Activated CD4-positive, alpha-beta T cell treated with anti-CD3 and anti-CD28 coated beads, Interleukin-2, amount 10 ng/mL, durations not matched to agents 7 days and 5 days (primary cell): ENCODE results near the gene GPA33. TPM values are rescaled to one million over a fixed set of nuclear protein-coding genes. Genes with fewer than 3 reads are reported as not detected.

Source experiments
- CTCF ChIA-PET: fragments of 350-600 bp; sonication (Branson Sonifier 250); formaldehyde crosslinking; loops from one replicate; lab custom pipeline; 2021; ENCODE audit warnings: antibody characterized with exemption; lab: Charles Lee
- POLR2A ChIA-PET: fragments of 350-600 bp; sonication (Branson Sonifier 250); formaldehyde crosslinking; loops from one replicate; lab custom pipeline; 2021; ENCODE audit warnings: antibody characterized with exemption; lab: Charles Lee
- DNase-seq: peaks from one replicate; pipeline ENCODE4 v3.0.0-alpha.2; 2020
- H3K27ac Mint-ChIP-seq: one replicate; pipeline ENCODE4 v1.8.0; 2021; ENCODE audit warnings: mild to moderate bottlenecking, moderate library complexity, mixed read lengths
- H3K27me3 Mint-ChIP-seq: one replicate; pipeline ENCODE4 v1.8.0; 2021; ENCODE audit warnings: mixed read lengths
- H3K36me3 Mint-ChIP-seq: one replicate; pipeline ENCODE4 v1.8.0; 2021; ENCODE audit warnings: low read depth, mixed read lengths
- H3K4me1 Mint-ChIP-seq: one replicate; pipeline ENCODE4 v1.8.0; 2021; ENCODE audit warnings: mixed read lengths
- H3K4me3 Mint-ChIP-seq: one replicate; pipeline ENCODE4 v1.8.0; 2021; ENCODE audit warnings: mild to moderate bottlenecking, moderate library complexity, mixed read lengths
- H3K9me3 Mint-ChIP-seq: one replicate; pipeline ENCODE4 v1.8.0; 2021; ENCODE audit warnings: mixed read lengths
- total RNA-seq, 2 experiments: library from RNA; stranded (reverse); gene quantifications; one replicate each; pipeline ENCODE4 v1.2.3, GENCODE V29; 2021

The GPA33 gene
- total RNA-seq, 2 experiments from 2014 or later, result 2.2 to 2.3 TPM

GRCh38 chr1:167094690-167095089 is 4.5 kb upstream of the GPA33 start:
- Mint-ChIP-seq H3K9me3 (peaks cover 2% of the 10 kb centered on the region), H3K27ac (no peak overlapping the region), H3K4me1 (peaks cover 21% of the 10 kb centered on the region), H3K27me3 (peaks cover 3% of the 10 kb centered on the region), H3K36me3 (peaks cover 7% of the 10 kb centered on the region), H3K4me3 (no peak overlapping the region)
- DNase-seq, result no peak
- CTCF ChIA-PET, result interaction anchor here (1.1 kb wide), 1 partner anchor 125 kb away, joined by 3 read pairs; no protein-coding TSS in a partner anchor
- POLR2A ChIA-PET, result no interaction called here

- peaks cover 5% of the 10 kb centered on the region for H3K9me3 Mint-ChIP-seq
- no peak within 1 kb of the TSS for H3K27ac Mint-ChIP-seq
- H3K4me3 Mint-ChIP-seq, result no peak within 1 kb of the TSS
- no peak for DNase-seq
- H3K4me1 Mint-ChIP-seq, result peaks cover 26% of the 10 kb centered on the region
- no peaks in the 10 kb centered on the region for H3K27me3 Mint-ChIP-seq
- ChIA-PET CTCF (interaction anchor here (0.8 to 1.1 kb wide), 2 partner anchors 27 to 126 kb away, joined by 3 read pairs; no protein-coding TSS in a partner anchor), POLR2A (no interaction called here)
- peaks cover 10% of the 10 kb centered on the region for H3K36me3 Mint-ChIP-seq
These were observed 3.8 kb upstream of the GPA33 start, which contains the start of gene STYXL2 for GRCh38 chr1:167093846-167094516. Gene STYXL2, plus strand, starts transcription at chr1:167094075. Its CDS starts 775 bp downstream, at chr1:167094850.

- no peak overlapping the region for H3K4me3 Mint-ChIP-seq
- DNase-seq, result no peak
- ChIA-PET POLR2A (no interaction called here), CTCF (interaction anchor here (1.6 kb wide), 2 partner anchors 9 to 34 kb away, joined by 3 to 5 read pairs; no protein-coding TSS in a partner anchor)
- peaks cover 10% of the 10 kb centered on the region for H3K36me3 Mint-ChIP-seq
- H3K27ac Mint-ChIP-seq, result no peak overlapping the region
- H3K9me3 Mint-ChIP-seq, result peaks cover 5% of the 10 kb centered on the region
- no peaks in the 10 kb centered on the region for H3K27me3 Mint-ChIP-seq
- peaks cover 26% of the 10 kb centered on the region for H3K4me1 Mint-ChIP-seq
These were observed 2.5 kb upstream of the GPA33 start for GRCh38 chr1:167092653-167093052.

GRCh38 chr1:167089939-167090313 is 251 bp downstream of the GPA33 start:
- ChIA-PET CTCF (interaction anchor here (1.0 to 2.7 kb wide), 3 partner anchors 10 to 31 kb away, joined by 3 to 6 read pairs (median 4); no protein-coding TSS in a partner anchor), POLR2A (no interaction called here)
- peaks cover 3% of the 10 kb centered on the region for H3K9me3 Mint-ChIP-seq
- H3K27ac Mint-ChIP-seq, result peak overlapping the region; percentile 94
- peaks cover 24% of the 10 kb centered on the region for H3K4me1 Mint-ChIP-seq
- no peak for DNase-seq
- H3K36me3 Mint-ChIP-seq, result peaks cover 10% of the 10 kb centered on the region
- no peaks in the 10 kb centered on the region for H3K27me3 Mint-ChIP-seq
- peak overlapping the region; percentile 35 for H3K4me3 Mint-ChIP-seq

DNA sequence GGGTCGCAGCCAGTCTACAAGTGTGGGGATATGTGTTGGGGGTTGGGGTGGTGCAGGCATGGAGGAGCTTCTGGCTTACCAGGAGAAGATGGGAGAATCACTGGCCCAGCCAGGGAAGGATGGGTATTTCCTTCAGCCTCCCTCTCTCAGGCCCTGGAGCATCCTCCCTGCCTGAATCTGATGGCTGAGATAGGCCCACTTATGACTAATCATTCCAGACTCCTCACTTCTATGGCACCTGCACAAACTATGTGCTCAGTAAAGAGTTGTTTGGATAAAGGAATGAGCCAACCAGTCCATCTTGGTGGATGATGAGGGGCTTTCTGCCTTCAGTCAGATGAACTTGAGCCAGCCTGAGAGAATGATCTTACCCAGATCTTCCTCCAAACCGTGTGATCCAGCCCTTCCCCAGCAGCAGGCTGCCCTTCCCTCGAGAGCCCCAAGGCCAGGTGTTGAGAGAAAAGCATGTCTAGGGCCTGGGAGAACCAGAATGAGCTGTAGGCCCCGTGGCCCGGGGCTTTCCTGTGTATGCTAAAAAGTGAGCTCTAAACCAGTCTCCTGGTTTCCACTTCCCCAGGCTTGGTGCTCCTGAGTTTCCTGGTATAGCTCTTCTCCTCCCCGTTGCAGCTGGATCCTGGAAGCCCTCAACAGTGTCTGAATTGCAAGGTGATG is 1.3 kb downstream of the GPA33 start:
- H3K4me3 Mint-ChIP-seq, result no peak overlapping the region
- H3K27ac Mint-ChIP-seq, result peak overlapping the region; percentile 48

DNA sequence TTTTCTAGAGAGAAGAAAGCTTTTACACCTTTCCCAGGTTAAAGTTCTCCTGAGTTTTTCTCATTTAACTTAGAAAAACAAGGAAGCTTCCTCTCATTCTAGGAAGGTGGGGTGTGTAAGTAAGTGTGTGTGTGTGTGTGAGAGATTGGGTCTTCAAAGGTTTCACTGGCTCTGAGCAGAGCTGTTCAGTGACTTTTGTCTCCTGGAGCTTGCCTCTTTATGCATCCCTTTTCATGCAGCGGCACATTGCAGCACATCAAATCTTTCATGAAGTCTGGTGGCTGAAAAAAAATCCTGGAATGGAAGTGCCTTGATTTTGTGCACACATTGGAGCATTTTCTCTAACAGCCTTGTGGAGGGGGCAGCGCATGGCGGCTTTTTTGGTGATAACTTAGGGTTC is 3.4 kb downstream of the GPA33 start:
- CTCF ChIA-PET, result interaction anchor here (2.4 kb wide), 1 partner anchor 11 kb away, joined by 9 read pairs; no protein-coding TSS in a partner anchor
- Mint-ChIP-seq H3K27me3 (peaks cover 6% of the 10 kb centered on the region), H3K36me3 (peaks cover 10% of the 10 kb centered on the region), H3K4me1 (peaks cover 22% of the 10 kb centered on the region), H3K4me3 (no peak overlapping the region), H3K27ac (peak overlapping the region; percentile 54), H3K9me3 (peaks cover 3% of the 10 kb centered on the region)
- POLR2A ChIA-PET, result no interaction called here
- no peak for DNase-seq

More for the DNA sequence above, 1.3 kb downstream of the GPA33 start:
- H3K36me3 Mint-ChIP-seq, result peaks cover 10% of the 10 kb centered on the region
- POLR2A ChIA-PET, result no interaction called here
- DNase-seq, result no peak
- CTCF ChIA-PET, result interaction anchor here (0.5 to 2.7 kb wide), 4 partner anchors 9 to 248 kb away, joined by 3 to 6 read pairs (median 4); no protein-coding TSS in a partner anchor
- peaks cover 24% of the 10 kb centered on the region for H3K4me1 Mint-ChIP-seq
- no peaks in the 10 kb centered on the region for H3K27me3 Mint-ChIP-seq
- H3K9me3 Mint-ChIP-seq, result peaks cover 3% of the 10 kb centered on the region

- peaks cover 18% of the 10 kb centered on the region for H3K4me1 Mint-ChIP-seq
- ChIA-PET POLR2A (no interaction called here), CTCF (interaction anchor here (1.5 to 2.4 kb wide), 2 partner anchors 12 to 134 kb away, joined by 3 to 9 read pairs; partner anchors contain the start of gene POU2F1)
- H3K27ac Mint-ChIP-seq, result no peak overlapping the region
- peaks cover 9% of the 10 kb centered on the region for H3K27me3 Mint-ChIP-seq
- H3K4me3 Mint-ChIP-seq, result no peak overlapping the region
- no peak for DNase-seq
- H3K36me3 Mint-ChIP-seq, result peaks cover 10% of the 10 kb centered on the region
- peaks cover 3% of the 10 kb centered on the region for H3K9me3 Mint-ChIP-seq
These were observed 4.1 kb downstream of the GPA33 start for GRCh38 chr1:167086033-167086432.

GRCh38 chr1:167084757-167085156 is 5.4 kb downstream of the GPA33 start:
- ChIA-PET CTCF (interaction anchor here (0.6 to 2.4 kb wide), 6 partner anchors 13 to 136 kb away, joined by 3 to 9 read pairs (median 3); partner anchors contain the start of gene POU2F1), POLR2A (no interaction called here)
- Mint-ChIP-seq H3K27me3 (peaks cover 17% of the 10 kb centered on the region), H3K36me3 (peaks cover 3% of the 10 kb centered on the region), H3K4me3 (no peak overlapping the region), H3K9me3 (peaks cover 3% of the 10 kb centered on the region), H3K4me1 (peaks cover 6% of the 10 kb centered on the region), H3K27ac (no peak overlapping the region)
- no peak for DNase-seq

DNA sequence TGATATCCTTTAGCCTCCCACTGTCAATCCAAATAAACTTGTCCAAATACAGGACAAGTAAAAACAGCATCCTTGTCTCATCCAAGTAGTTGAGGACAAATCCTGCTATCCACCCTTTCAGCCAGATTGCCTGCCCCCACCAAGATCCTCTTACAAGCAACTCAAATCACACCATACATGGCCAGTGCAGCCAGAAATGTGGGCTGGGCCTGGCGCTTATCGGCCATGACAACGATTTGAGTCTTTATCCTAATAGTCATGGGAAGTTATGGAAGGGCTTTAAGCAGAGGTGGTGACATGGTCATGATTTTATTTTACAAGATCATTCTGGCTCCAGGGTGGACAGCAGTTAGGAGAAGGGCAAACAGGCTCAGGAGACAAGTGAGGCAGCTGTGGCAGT is 6.3 kb downstream of the GPA33 start:
- CTCF ChIA-PET, result interaction anchor here (0.7 to 1.4 kb wide), 4 partner anchors 8 to 79 kb away, joined by 3 to 4 read pairs (median 3); no protein-coding TSS in a partner anchor
- POLR2A ChIA-PET, result no interaction called here
- no peak for DNase-seq

GRCh38 chr1:167083066-167083665 is 7.0 kb downstream of the GPA33 start:
- no peaks in the 10 kb centered on the region for H3K4me1 Mint-ChIP-seq

More for the DNA sequence above, 6.3 kb downstream of the GPA33 start:
- no peaks in the 10 kb centered on the region for H3K9me3 Mint-ChIP-seq
- peaks cover 17% of the 10 kb centered on the region for H3K27me3 Mint-ChIP-seq
- no peak overlapping the region for H3K4me3 Mint-ChIP-seq
- H3K4me1 Mint-ChIP-seq, result no peaks in the 10 kb centered on the region
- H3K36me3 Mint-ChIP-seq, result no peaks in the 10 kb centered on the region
- no peak overlapping the region for H3K27ac Mint-ChIP-seq

GRCh38 chr1:167082511-167083027 is 7.6 kb downstream of the GPA33 start:
- Mint-ChIP-seq H3K4me1 (no peaks in the 10 kb centered on the region), H3K4me3 (no peak overlapping the region), H3K9me3 (no peaks in the 10 kb centered on the region), H3K27ac (no peak overlapping the region), H3K27me3 (peaks cover 19% of the 10 kb centered on the region), H3K36me3 (no peaks in the 10 kb centered on the region)
- ChIA-PET CTCF (interaction anchor here (1.4 kb wide), 1 partner anchor 10 kb away, joined by 3 read pairs; no protein-coding TSS in a partner anchor), POLR2A (no interaction called here)
- no peak for DNase-seq

More at GRCh38 chr1:167083066-167083665, 7.0 kb downstream of the GPA33 start:
- DNase-seq, result no peak
- POLR2A ChIA-PET, result no interaction called here
- Mint-ChIP-seq H3K27ac (no peak overlapping the region), H3K4me3 (no peak overlapping the region), H3K9me3 (no peaks in the 10 kb centered on the region), H3K36me3 (no peaks in the 10 kb centered on the region), H3K27me3 (peaks cover 19% of the 10 kb centered on the region)
- CTCF ChIA-PET, result interaction anchor here (1.4 kb wide), 1 partner anchor 9 kb away, joined by 3 read pairs; no protein-coding TSS in a partner anchor

DNA sequence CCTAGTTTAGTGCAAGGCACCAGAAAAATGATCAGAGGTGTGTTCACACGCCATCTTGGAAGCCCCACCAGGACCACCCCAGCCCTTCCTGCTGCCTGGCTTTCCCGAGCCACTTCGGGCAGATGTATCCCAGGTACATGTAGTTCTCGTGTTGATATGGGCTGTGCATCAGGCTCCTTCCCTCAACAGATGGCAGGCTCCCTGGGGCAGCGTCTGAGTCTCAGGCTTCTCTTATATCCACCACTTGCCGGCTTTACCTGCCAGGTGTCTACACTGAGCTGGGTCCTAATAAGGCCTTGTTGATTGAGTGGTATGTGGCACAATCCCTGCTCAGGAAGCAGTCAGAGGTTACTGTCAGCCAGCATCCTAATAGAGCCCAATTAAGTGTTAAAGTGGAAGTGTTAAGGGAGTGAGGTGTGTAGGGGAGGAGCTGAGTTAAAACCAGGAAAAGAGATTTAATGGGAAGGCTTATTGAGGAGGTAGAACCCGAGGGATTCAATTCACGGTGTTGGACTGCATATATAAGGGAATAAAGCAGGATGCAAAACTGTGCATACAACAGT is 8.5 kb downstream of the GPA33 start:
- no peak for DNase-seq
- POLR2A ChIA-PET, result no interaction called here
- H3K27me3 Mint-ChIP-seq, result peaks cover 19% of the 10 kb centered on the region
- CTCF ChIA-PET, result no interaction called here
- H3K4me3 Mint-ChIP-seq, result no peak overlapping the region
- H3K4me1 Mint-ChIP-seq, result peaks cover 2% of the 10 kb centered on the region
- H3K27ac Mint-ChIP-seq, result no peak overlapping the region
- H3K36me3 Mint-ChIP-seq, result no peaks in the 10 kb centered on the region
- no peaks in the 10 kb centered on the region for H3K9me3 Mint-ChIP-seq
